Islet precursor cell (in vitro differentiated cells): Measurements from ENCODE around the gene KDM5B.
"Not testable (repeated sequence)": the region's sequence is repeated elsewhere in the genome, so short reads cannot be mapped to it uniquely, and the experiment has no call there.

ENCODE experiments used
- DNase-seq: peaks from one replicate; pipeline ENCODE4 v3.0.0-alpha.2; 2018

KDM5B gene

GRCh38 chr1:202812176-202813026 lies 4.2 kb upstream of the KDM5B start:
- DNase-seq, result peak; percentile 82

GRCh38 chr1:202811296-202812175 lies 3.3 kb upstream of the KDM5B start:
- peak; percentile 68 for DNase-seq

GRCh38 chr1:202810615-202811295 lies 2.5 kb upstream of the KDM5B start, which contains the start of gene PCAT6:
TSS of gene PCAT6 (plus strand) at chr1:202810954.
- peak; percentile 99 for DNase-seq

- no peak for DNase-seq
These were observed 2.0 kb upstream of the KDM5B start for GRCh38 chr1:202810193-202810614.

- DNase-seq, result no peak
These were observed 1.5 kb upstream of the KDM5B start for GRCh38 chr1:202809597-202810159.

- DNase-seq, result no peak
These were observed 733 bp downstream of the KDM5B start for GRCh38 chr1:202807451-202807925.

- DNase-seq, result peak; percentile 72
These were observed 1.3 kb downstream of the KDM5B start for GRCh38 chr1:202806845-202807450.

- DNase-seq, result no peak
These were observed 2.1 kb downstream of the KDM5B start for GRCh38 chr1:202805886-202806844.

GRCh38 chr1:202804126-202804525 lies 4.1 kb downstream of the KDM5B start:
- no peak for DNase-seq

GRCh38 chr1:202802998-202803932 lies 5.0 kb downstream of the KDM5B start:
- no peak for DNase-seq

- DNase-seq, result no peak
These were observed 6.2 kb downstream of the KDM5B start for GRCh38 chr1:202802034-202802433.

- no peak for DNase-seq
These were observed 7.0 kb downstream of the KDM5B start for GRCh38 chr1:202801175-202801574.

- no peak for DNase-seq
These were observed 7.5 kb downstream of the KDM5B start for GRCh38 chr1:202800742-202801141.

- DNase-seq, result no peak
These were observed 9.4 kb downstream of the KDM5B start for GRCh38 chr1:202798792-202799331.

GRCh38 chr1:202798260-202798659 lies 10.0 kb downstream of the KDM5B start:
- DNase-seq, result no peak

- DNase-seq, result no peak
These were observed 11.6 kb downstream of the KDM5B start for GRCh38 chr1:202796670-202797069.

- DNase-seq, result not testable (repeated sequence)
These were observed 13.3 kb downstream of the KDM5B start for GRCh38 chr1:202794931-202795330.

- no peak for DNase-seq
These were observed 14.0 kb downstream of the KDM5B start for GRCh38 chr1:202794051-202794740.
